Eye (tissue), 1 donor: ENCODE results near the gene TMEM186.
A peak's percentile ranks its signal among the peaks of the same experiment; 100 is the strongest.
"Not testable (repeated sequence)": the region's sequence is repeated elsewhere in the genome, so short reads cannot be mapped to it uniquely, and the experiment has no call there.

Experiments used
- DNase-seq: peaks from one replicate; pipeline ENCODE4 v3.0.0-alpha.2; 2015

The TMEM186 gene

GRCh38 chr16:8797364-8798173 is at the start of gene TMEM186, which contains the start of gene PMM2:
TSS of gene TMEM186 (minus strand) at chr16:8797639. CDS start at chr16:8797614, 25 bp downstream.
TSS of gene PMM2 (plus strand) at chr16:8797839. CDS start at chr16:8797883, 44 bp downstream.
- peak; percentile 97 for DNase-seq

- DNase-seq, result no peak
Measured at GRCh38 chr16:8847145-8847544, 49.7 kb upstream of the TMEM186 start.

DNA sequence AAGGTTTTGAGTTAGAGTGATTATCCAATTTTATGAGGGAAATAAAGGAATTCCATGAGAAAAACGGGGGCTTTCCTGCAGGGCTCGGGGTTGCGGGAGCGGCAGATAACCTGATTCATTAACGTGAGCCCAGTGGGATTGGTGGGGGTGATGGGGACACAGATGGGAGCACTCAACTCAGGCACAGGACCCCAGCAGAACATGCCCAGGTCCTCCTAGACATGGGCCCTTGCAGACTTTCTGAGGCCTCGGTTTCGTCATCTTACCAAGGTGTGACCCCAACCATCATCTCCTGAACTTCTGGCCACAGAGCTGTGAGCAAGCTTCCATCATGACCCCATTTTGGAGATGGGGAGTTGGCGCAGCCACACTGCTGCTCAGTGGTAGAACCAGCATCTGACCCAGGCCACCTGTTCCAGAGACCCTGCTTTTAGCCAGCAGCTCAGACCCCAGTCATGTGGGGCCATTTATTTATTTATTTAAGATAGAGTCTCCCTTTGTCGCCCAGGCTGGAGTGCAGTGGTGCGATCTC is 49.0 kb upstream of the TMEM186 start:
- no peak for DNase-seq

DNA sequence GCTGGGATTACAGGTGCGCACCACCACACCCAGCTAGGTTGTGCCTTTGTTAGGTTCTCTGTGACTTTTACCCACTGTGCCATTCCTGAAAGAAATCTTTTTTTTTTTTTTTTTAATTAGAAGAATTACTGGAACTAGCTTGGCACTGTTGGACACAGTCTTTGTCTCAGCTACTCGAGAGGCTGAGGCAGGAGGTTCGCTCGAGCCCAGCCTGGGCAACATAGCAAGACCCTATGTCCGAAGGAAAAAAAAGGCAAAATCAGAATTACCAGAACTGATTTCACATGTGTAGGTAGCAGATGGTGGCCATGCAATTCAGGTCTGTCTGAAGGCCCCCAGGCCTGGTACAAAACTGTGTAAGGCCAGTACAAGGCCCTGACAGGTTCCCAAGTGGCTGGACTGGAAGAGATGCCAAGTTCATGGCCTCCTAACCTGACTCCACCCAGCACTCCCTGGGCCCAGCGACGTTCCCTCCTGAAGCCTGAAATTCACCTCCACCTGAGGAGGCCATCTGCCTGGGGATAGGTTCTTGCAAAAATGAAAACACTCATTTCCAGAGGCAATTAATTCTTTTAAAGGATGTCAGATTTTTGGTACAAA is 48.4 kb upstream of the TMEM186 start:
- DNase-seq, result no peak

GRCh38 chr16:8843296-8843695 is 45.9 kb upstream of the TMEM186 start:
- not testable (repeated sequence) for DNase-seq

GRCh38 chr16:8842016-8842415 is 44.6 kb upstream of the TMEM186 start:
- not testable (repeated sequence) for DNase-seq

DNA sequence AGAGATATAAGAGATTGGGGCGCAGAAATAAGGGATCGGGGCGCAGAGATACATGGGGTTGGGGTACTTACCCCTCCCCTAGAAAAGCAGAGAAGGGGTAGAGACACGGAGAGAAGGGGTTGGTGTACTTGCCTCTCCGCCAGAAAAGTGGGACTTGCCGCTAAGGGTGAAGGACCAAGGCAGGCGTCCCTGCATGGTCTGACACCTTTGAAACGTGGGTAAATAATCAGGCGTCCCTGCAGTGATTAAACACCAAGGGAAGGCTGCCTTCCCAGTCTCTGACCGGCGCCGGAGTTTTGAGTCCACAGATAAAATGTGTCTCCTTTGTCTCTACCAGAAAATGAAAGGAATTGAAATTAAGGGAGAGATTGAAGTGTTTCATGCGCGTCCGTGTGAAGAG is 40.2 kb upstream of the TMEM186 start:
- not testable (repeated sequence) for DNase-seq

DNA sequence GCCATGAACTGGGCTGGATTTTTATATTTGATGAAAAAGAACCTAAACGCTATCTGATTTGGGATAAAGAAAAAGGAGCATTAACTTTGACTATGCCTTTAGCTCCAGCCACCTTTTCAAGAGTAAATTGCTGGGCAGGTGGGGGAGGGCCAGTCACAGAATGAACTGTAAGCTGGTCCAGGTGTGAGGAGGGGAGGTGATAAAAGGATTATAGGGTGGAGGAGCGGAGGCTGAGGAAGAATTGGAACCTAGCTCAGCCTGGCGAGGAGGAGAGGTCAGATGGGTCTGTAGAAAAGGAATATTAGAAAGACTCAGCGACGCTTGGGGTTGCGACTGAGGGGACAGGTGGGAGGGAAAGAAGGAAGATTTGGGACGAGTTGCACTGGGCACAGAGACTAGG is 39.4 kb upstream of the TMEM186 start:
- not testable (repeated sequence) for DNase-seq

GRCh38 chr16:8832717-8833105 is 35.3 kb upstream of the TMEM186 start:
- DNase-seq, result no peak

GRCh38 chr16:8831871-8832716 is 34.7 kb upstream of the TMEM186 start:
- DNase-seq, result no peak

GRCh38 chr16:8831450-8831849 is 34.0 kb upstream of the TMEM186 start:
- DNase-seq, result no peak

DNA sequence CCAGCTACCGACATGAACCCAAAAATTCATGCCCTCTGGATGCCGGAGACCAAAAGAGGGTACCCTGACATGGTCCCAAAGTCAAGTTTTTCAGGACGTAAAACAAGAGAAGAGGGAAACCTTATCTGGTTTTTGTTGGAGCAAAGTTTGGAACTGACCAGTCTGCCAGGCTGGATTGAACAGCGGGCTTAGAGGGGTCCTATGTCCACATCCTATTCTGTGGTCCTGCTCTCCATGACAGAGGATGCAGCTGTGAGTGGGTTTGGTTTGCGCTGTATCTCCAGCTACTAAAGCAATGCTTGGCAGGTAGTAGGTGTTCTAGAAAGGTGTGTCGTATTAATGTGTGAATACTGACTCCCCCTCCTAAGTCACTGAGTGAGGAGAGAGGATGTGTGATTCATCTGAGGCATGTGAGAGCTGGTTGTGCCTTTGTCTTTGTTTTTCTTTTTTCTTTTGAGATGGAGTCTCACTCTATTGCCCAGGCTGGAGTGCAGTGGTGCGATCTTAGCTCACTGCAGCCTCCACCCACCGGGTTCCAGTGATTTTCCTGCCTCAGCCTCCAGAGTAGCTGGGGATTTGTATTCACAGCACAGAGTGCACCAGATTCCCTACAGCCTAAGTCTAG is 31.2 kb upstream of the TMEM186 start:
- no peak for DNase-seq

DNA sequence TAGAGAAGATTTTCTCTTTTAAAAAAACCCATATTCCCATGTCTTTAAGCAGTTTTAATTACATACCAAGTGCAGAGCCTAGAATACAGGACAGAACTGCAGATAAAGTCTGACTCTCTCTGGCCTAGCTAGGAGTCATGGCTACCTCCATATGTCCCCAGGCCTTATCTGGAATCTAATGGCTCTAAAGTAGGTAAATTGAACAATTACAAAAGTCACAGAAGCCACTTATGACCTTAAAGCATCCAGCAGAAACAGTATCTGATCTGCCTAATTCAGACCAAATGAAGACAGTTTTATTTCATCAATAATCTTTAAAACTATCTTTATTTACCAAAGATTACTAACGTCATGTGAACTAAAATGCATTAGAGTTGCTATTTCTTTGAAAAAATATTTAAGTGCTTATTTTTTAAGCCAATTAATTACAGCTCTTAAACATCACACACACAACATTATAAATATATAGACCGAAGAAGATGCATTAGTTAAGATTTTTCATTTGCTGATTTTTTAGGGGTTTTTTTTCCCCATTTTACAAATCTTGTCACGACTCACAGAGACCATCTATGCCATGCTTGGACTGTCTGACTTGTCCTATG is 28.9 kb upstream of the TMEM186 start:
- DNase-seq, result no peak

GRCh38 chr16:8822403-8822802 is 25.0 kb upstream of the TMEM186 start:
- no peak for DNase-seq

GRCh38 chr16:8819411-8820034 is 22.1 kb upstream of the TMEM186 start:
- no peak for DNase-seq

GRCh38 chr16:8818504-8819270 is 21.2 kb upstream of the TMEM186 start:
- no peak for DNase-seq

- no peak for DNase-seq
Measured at GRCh38 chr16:8816967-8817655, 19.7 kb upstream of the TMEM186 start.

DNA sequence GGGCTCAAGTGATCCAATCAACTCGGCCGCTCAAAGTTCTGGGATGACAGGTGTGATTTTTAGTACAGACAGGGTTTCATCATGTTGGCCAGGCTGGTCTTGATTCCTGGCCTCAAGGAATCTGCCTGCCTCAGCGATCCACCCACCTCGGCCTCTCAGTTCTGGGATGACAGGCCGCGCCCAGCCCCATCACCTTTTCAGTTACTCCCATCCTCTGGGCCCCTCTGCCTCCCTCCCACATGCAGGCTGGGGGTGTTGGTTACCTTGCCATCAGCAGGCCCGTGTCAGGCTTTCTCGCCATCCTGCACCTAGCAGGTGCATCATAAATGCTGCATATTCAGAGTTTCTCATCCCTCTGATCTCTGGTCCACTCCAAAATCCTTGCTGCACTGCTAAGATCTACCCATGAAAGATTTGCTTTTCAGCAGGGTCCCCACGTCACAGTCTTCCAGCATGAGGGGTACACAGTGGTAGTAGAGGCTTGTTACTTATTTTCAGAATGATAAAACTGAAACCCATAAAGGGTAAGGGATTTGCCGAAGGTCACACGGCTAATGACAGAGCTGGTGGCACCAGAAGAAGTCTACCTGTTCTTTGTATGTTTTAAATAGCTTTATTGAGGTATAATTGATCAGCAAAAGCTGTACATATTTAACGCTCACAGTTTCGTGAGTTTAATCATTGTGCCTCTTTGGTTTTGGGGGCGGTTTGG is 16.8 kb upstream of the TMEM186 start:
- DNase-seq, result no peak

- DNase-seq, result no peak
Measured at GRCh38 chr16:8812162-8812843, 14.9 kb upstream of the TMEM186 start.
